Heart left ventricle (tissue), 13 donors: Measurements from ENCODE around the gene ELP1.

ENCODE experiments used
- POLR2A ChIP-seq, 2 donors: fragments of 450-650 bp; IDR thresholded peaks; one replicate each; pipeline ENCODE4 v1.6.1; 2017; ENCODE audit warnings: antibody characterized with exemption in 2 of 2, mild to moderate bottlenecking in 2 of 2, moderate library complexity in 2 of 2
- TF ChIP-seq, protein P1 (sequence below), 12 donors: fragments of 200-600 bp; sonication (generic) in 4 of 12; IDR thresholded peaks; one replicate each; pipeline versions ENCODE4 v1.5.0 to v1.8.0; 2018 to 2022; ENCODE audit warnings: antibody characterized with exemption in 12 of 12, mild to moderate bottlenecking in 5 of 12
- donor health status: ischemic (EF 13 %, LVEDD 7.1; RV severe dilation, severe dysfunction).
- donor health status: DM: no; HTN: yes; CAD: no.
- donor health status: DM: no; HTN: no; CAD: no.
- donor health status: ischemic (EF 25% LVEDD 6.9; RV normal size, moderate dysfunction).
- donor health status: ischemic (EF 25% LVEDD 5.7; RV mildly dilated, moderate dysfunction).
- donor health status: ischemic (EF 35%, LVEDD 5.7; RV mildly dilated, moderate dysfunction).
- donor health status: nonischemic (EF 11% LVEDD 7.7; RV severe dilation, severe dysfunction).
- donor health status: DM: yes; HTN: yes; CAD: no.
- donor health status: PGD.
- donor health status: ischemic (EF 29% LVEDD 5.4; RV normal size, mild dysfunction).
- donor health status: nonischemic (EF 23%, LVEDD 6.1; RV moderate dilation, normal function).

DNA sequence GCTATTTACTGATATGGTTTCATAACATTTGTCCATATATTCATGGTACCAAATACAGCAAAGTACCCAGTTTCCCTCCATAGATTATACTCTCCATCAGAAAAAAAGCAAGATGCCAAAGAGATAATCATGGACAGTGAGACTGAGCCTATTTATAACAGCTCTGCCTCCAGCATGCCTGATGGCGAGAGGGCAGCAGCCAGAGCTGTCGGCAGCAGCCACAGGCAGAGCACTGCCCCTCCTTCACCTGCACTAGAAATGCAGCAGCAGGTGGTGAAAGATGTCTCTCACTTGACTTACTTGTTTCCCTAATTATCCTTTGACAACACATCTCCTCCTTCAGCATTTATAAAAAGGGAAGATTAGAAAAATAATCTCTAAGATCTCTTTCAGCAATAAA lies 47.0 kb upstream of the ELP1 start:
- no peak for TF ChIP-seq POLR2A (IDR thresholded peaks at IDR 0.05)
- TF ChIP-seq, protein P1, sequence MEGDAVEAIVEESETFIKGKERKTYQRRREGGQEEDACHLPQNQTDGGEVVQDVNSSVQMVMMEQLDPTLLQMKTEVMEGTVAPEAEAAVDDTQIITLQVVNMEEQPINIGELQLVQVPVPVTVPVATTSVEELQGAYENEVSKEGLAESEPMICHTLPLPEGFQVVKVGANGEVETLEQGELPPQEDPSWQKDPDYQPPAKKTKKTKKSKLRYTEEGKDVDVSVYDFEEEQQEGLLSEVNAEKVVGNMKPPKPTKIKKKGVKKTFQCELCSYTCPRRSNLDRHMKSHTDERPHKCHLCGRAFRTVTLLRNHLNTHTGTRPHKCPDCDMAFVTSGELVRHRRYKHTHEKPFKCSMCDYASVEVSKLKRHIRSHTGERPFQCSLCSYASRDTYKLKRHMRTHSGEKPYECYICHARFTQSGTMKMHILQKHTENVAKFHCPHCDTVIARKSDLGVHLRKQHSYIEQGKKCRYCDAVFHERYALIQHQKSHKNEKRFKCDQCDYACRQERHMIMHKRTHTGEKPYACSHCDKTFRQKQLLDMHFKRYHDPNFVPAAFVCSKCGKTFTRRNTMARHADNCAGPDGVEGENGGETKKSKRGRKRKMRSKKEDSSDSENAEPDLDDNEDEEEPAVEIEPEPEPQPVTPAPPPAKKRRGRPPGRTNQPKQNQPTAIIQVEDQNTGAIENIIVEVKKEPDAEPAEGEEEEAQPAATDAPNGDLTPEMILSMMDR (IDR thresholded peaks at IDR 0.05) = no peak
